Ovary (tissue), 9 donors: ENCODE results near the gene MYO3B. TPM values are rescaled to one million over a fixed set of nuclear protein-coding genes. Genes with fewer than 3 reads are reported as not detected.

Experiments
- DNase-seq, 5 donors: peaks; one replicate each; pipeline ENCODE4 v3.0.0-alpha.2; 2019 to 2020
- H3K27ac ChIP-seq, 2 donors: fragments of 200-600 bp; one replicate each; pipeline versions ENCODE4 v1.5.1 to v1.8.0; 2019 to 2022
- H3K27me3 ChIP-seq: fragments of 200-600 bp; one replicate; pipeline ENCODE4 v1.8.0; 2022
- H3K36me3 ChIP-seq: fragments of 200-600 bp; sonication (generic); one replicate; pipeline ENCODE4 v1.5.1; 2019
- H3K4me1 ChIP-seq: one replicate; pipeline ENCODE4 v1.8.1; 2013; ENCODE audit warnings: mild to moderate bottlenecking, moderate library complexity; ENCODE audit not compliant: insufficient read depth
- H3K4me3 ChIP-seq: fragments of 200-600 bp; sonication (generic); one replicate; pipeline ENCODE4 v1.5.1; 2017
- H3K9me3 ChIP-seq, 2 donors: fragments of 200-600 bp in 1 of 2; sonication (generic) in 1 of 2; one replicate each; pipeline versions ENCODE4 v1.5.1 to v1.8.1; 2013 to 2019; ENCODE audit warnings: mild to moderate bottlenecking in 1 of 2, moderate library complexity in 1 of 2
- EP300 ChIP-seq: sonication (generic); formaldehyde crosslinking; IDR thresholded peaks from one replicate; pipeline ENCODE4 v1.6.1; 2017; ENCODE audit warnings: antibody characterized with exemption
- POLR2A ChIP-seq: fragments of 450-650 bp; IDR thresholded peaks from one replicate; pipeline ENCODE4 v1.6.1; 2017; ENCODE audit warnings: antibody characterized with exemption, mild to moderate bottlenecking, moderate library complexity
- WGBS, 3 donors: extraction: QIAGEN DNeasy Blood & Tissue Kit in 1 of 3; methylation state at CpG; one replicate each; pipeline versions ENCODE4 v1.1.5 to v1.1.7; 2013 to 2017; 5-methylcytosine and 5-hydroxymethylcytosine counted together
- intact Hi-C, 4 donors: fragments of 100-400 bp; cut with DNase I; formaldehyde crosslinking; loops; one replicate each; pipeline versions ENCODE4 v1.11.0 to v1.15.1; 2022 to 2023
- polyA plus RNA-seq, 2 donors: library from polyadenylated mRNA; stranded (reverse); fragments of 200-250 nt in 1 of 2; fragments of 350-450 nt in 1 of 2; fragmentation: Illumina TruSeq in 1 of 2; extraction: RNeasy Lipid Tissue Mini Kit (QIAGEN cat#74804) in 1 of 2; gene quantifications; one replicate each; pipeline ENCODE4 v1.2.3, GENCODE V29; 2013 to 2014
- total RNA-seq, 7 donors: library from RNA; depleted of rRNA in 2 of 7; stranded (reverse); fragments of >200 nt in 2 of 7; fragmentation: NEBNext Ultra II Directional in 3 of 7; extraction: Animal tissue kit (Norgen Biotek cat#: 25700) in 3 of 7; gene quantifications; one replicate each; pipeline versions ENCODE4 v1.1.0 to v1.2.4, GENCODE V29; 2016 to 2023
- TF ChIP-seq, protein P1 (sequence below), 3 donors: fragments of 450-650 bp in 2 of 3; fragments of 200-600 bp in 1 of 3; IDR thresholded peaks; one replicate each; pipeline versions ENCODE4 v1.5.1 to v1.8.0; 2016 to 2022; ENCODE audit warnings: antibody characterized with exemption in 3 of 3, mild to moderate bottlenecking in 1 of 3
- donor health status: DM: no; HTN: no; CAD: no; lungs with moderate emphysema.
- donor health status: DM: no; HTN: no; CAD: no.
- donor health status: Bipolar disorder and iron deficiency.
- donor health status: DM: yes; HTN: yes; CAD: no.
- donor health status: DM: no; HTN: no; CAD: no.
- donor health status: DM: yes; HTN: yes; CAD: no.

MYO3B gene
- total and polyA plus RNA-seq, 9 donors = 0.04 to 1.3 (median 0.12) TPM; not detected in 2

DNA sequence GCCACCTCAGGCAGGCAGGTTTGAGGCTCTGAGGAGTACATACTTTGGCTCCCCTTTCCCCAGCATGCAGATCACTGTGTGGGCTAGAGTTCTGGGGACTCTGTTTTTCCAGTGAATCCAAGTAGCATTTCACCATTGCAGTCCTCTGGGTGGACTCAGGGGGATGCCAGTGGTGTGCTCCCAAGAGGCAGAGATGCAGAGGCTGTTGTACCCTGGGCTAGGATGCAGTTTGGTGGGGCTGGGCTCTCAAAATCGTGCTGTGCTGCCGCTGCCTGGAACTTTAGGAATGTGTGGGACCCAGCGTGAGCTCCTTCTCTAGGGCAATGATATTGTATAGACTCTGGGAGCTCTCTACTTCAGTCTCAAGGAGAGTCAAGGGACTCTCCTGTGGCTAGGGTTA is 104.9 kb downstream of the MYO3B start:
- no peak for TF ChIP-seq EP300
- TF ChIP-seq, protein P1, sequence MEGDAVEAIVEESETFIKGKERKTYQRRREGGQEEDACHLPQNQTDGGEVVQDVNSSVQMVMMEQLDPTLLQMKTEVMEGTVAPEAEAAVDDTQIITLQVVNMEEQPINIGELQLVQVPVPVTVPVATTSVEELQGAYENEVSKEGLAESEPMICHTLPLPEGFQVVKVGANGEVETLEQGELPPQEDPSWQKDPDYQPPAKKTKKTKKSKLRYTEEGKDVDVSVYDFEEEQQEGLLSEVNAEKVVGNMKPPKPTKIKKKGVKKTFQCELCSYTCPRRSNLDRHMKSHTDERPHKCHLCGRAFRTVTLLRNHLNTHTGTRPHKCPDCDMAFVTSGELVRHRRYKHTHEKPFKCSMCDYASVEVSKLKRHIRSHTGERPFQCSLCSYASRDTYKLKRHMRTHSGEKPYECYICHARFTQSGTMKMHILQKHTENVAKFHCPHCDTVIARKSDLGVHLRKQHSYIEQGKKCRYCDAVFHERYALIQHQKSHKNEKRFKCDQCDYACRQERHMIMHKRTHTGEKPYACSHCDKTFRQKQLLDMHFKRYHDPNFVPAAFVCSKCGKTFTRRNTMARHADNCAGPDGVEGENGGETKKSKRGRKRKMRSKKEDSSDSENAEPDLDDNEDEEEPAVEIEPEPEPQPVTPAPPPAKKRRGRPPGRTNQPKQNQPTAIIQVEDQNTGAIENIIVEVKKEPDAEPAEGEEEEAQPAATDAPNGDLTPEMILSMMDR (IDR thresholded peaks at IDR 0.05) = no peak
- DNase-seq = no peak
- intact Hi-C loops = no loop called here
- Histone ChIP-seq H3K27me3 (no peaks in the 10 kb centered on the region), H3K4me3 (no peak overlapping the region), H3K9me3 (no peaks in the 10 kb centered on the region), H3K27ac (no peak overlapping the region), H3K36me3 (no peaks in the 10 kb centered on the region), H3K4me1 (no peaks in the 10 kb centered on the region)
- 22 to 33% (median 22%) methylated on average over 3 of the region's 3 CpGs for WGBS, 3 donors

DNA sequence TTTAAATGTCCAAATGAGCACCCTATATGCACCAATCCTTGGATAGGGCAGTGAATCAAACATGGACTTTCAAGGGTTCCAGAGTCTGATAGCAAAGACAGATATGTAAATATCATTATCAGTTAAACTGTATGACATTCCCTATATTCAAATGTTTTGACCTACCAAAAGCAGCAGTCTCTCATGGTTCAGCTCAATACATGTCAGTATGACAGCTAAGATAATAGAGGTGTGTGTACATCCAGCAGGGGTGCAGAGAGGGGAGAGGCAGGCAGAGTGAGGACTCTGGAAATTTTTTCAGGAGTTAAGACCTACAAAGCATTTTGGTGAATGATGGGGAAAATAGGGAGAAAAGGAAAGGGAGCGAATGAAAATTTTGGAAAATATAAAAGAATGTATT is 106.3 kb downstream of the MYO3B start:
- Histone ChIP-seq H3K4me3 (no peak overlapping the region), H3K4me1 (no peaks in the 10 kb centered on the region), H3K9me3 (no peaks in the 10 kb centered on the region), H3K27ac (no peak overlapping the region), H3K27me3 (no peaks in the 10 kb centered on the region), H3K36me3 (no peaks in the 10 kb centered on the region)
- intact Hi-C loops = no loop called here
- no peak for DNase-seq
- WGBS, 3 donors = 31 to 73% (median 40%) methylated on average over 1 of the region's 1 CpG
- TF ChIP-seq POLR2A = no peak
- TF ChIP-seq, protein P1 (IDR thresholded peaks at IDR 0.05) = no peak
- TF ChIP-seq EP300 = no peak

DNA sequence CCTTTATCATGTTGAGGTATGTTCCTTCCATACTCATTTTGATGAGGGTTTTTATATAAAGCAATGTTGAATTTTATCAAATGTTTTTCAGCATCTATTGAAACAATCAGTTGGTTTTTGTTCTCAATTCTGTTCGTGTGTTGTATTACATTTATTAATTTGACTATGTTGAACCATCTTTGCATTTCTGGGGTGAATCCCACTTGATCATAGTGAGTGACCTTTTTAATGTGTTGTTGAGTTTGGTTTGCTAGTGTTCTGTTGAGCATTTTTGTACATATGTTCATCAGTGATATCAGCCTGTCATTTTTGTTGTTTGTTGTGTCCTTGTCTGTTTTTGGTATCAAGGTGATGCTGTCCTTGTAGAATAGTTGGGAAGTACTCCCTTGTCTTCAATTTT is 110.9 kb downstream of the MYO3B start:
- DNase-seq = no peak
- intact Hi-C loops = no loop called here
- Histone ChIP-seq H3K9me3 (no peaks in the 10 kb centered on the region), H3K4me1 (no peaks in the 10 kb centered on the region), H3K27me3 (no peaks in the 10 kb centered on the region), H3K4me3 (no peak overlapping the region), H3K27ac (no peak overlapping the region), H3K36me3 (no peaks in the 10 kb centered on the region)
- 68 to 83% (median 71%) methylated on average over 1 of the region's 1 CpG for WGBS, 3 donors
- TF ChIP-seq, protein P1 (IDR thresholded peaks at IDR 0.05) = no peak
- no peak for TF ChIP-seq EP300
- no peak for TF ChIP-seq POLR2A

DNA sequence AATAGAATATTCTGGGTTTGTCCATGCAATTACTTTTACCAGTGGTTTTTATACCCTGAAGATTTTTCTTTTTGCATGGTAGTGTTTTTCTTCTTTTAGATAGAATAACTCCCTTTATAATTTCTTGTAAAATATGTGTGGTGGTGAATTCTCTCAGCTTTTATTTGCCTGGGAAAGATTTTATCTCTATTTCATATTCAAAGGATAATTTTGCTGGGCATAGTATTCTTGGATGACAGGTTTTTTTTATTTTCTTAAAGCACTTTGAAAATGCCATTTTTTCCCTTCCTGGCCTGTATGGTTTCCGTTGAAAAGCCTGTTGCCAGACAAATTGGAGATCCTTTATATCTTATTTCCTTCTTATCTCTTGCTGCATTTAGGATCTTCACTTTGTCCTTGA is 113.5 kb downstream of the MYO3B start:
- intact Hi-C loops = no loop called here
- no peak overlapping the region for H3K27ac ChIP-seq
- no peak overlapping the region for H3K4me3 ChIP-seq
- H3K9me3 ChIP-seq = no peaks in the 10 kb centered on the region
- no peaks in the 10 kb centered on the region for H3K27me3 ChIP-seq
- no peaks in the 10 kb centered on the region for H3K36me3 ChIP-seq
- 73 to 85% (median 74%) methylated on average over 1 of the region's 1 CpG for WGBS, 3 donors
- no peaks in the 10 kb centered on the region for H3K4me1 ChIP-seq
- TF ChIP-seq, protein P1 (IDR thresholded peaks at IDR 0.05) = no peak
- TF ChIP-seq POLR2A = no peak
- no peak for TF ChIP-seq EP300
- no peak for DNase-seq

DNA sequence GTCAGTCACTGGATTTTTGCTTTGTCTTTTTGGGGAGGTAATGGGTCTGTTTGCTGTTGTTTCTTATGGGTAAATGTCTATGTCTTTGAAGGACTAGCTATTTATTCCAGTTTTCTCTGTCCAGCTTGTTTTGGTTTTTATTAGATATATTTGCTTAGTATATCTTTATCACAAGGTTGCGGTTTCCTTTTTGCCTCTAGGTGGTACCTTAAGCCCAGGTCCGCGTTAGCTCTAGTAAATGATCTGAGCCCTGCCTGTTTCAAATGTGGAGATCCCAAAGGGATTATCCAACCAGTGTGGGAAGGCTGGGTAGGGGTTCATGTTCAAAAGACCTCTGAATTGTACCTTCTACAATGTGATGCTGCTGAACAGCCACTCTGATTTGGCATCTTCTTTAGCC is 114.5 kb downstream of the MYO3B start:
- TF ChIP-seq POLR2A = no peak
- TF ChIP-seq, protein P1 (IDR thresholded peaks at IDR 0.05) = no peak
- TF ChIP-seq EP300 = no peak
- Histone ChIP-seq H3K27ac (no peak overlapping the region), H3K4me1 (no peaks in the 10 kb centered on the region), H3K9me3 (no peaks in the 10 kb centered on the region), H3K27me3 (no peaks in the 10 kb centered on the region), H3K4me3 (no peak overlapping the region), H3K36me3 (no peaks in the 10 kb centered on the region)
- intact Hi-C loops = no loop called here
- DNase-seq = no peak
- 47 to 87% (median 78%) methylated on average over 3 of the region's 3 CpGs for WGBS, 3 donors
